CD4-positive, alpha-beta T cell treated with Interleukin-17A for 1 hour (primary cell): ENCODE measurements around the gene KCNC4.

Source experiments
- DNase-seq: peaks from one replicate; pipeline ENCODE4 v3.0.0-alpha.2; 2020

The KCNC4 gene

GRCh38 chr1:110189181-110189580 lies 20.9 kb upstream of the KCNC4 start:
- DNase-seq: no peak

DNA sequence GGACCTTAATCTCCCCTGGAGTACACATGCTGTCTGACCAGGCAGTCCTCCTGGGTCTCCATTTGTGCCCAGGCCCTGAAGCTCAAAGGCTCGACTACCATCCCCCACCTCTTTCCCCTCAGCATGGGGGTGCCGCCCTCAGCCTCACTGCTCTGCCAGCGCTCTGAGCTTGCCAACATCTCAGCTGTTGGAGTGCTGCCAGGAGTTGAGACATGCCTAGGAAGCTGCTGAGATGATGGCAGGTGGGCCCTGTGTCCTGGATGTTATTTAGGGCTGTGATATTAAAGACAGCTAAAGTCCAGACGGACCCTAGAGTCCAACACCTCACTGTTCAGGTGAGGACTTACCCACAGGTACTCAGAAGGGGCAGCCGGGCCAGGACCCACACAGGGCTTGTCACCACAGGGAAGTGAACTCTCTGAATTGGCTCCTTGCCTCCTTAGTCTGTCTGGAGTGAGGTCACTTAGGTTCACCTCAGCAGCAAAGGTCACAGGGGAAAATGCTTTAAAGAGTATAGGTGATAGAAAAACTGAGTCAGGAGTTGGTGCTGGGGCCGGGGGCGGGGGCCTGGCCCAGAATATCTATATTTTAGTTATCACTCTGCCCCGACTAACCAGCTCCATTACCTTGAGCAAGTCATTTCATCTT lies 19.7 kb upstream of the KCNC4 start:
- no peak for DNase-seq

DNA sequence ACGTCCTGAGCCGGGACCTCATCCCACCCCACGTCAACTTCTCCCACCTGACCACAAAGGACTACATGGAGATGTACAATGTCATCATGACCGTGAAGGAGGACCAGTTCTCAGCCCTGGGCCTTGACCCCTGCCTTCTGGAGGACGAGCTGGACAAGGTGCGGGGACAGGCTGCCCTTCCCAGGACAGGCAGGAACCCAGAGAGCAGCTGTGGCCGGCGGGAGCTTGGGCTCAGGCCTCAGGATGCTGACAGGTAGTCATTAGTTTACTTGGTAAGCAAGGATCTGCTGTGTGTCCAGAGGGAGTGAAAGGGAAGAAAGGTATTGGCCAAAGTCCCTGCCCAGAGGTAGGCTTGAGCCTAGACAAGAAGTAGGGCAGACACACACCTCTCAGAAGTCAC lies 17.6 kb upstream of the KCNC4 start:
- DNase-seq: no peak

GRCh38 chr1:110195196-110195595 lies 14.9 kb upstream of the KCNC4 start:
- no peak for DNase-seq

DNA sequence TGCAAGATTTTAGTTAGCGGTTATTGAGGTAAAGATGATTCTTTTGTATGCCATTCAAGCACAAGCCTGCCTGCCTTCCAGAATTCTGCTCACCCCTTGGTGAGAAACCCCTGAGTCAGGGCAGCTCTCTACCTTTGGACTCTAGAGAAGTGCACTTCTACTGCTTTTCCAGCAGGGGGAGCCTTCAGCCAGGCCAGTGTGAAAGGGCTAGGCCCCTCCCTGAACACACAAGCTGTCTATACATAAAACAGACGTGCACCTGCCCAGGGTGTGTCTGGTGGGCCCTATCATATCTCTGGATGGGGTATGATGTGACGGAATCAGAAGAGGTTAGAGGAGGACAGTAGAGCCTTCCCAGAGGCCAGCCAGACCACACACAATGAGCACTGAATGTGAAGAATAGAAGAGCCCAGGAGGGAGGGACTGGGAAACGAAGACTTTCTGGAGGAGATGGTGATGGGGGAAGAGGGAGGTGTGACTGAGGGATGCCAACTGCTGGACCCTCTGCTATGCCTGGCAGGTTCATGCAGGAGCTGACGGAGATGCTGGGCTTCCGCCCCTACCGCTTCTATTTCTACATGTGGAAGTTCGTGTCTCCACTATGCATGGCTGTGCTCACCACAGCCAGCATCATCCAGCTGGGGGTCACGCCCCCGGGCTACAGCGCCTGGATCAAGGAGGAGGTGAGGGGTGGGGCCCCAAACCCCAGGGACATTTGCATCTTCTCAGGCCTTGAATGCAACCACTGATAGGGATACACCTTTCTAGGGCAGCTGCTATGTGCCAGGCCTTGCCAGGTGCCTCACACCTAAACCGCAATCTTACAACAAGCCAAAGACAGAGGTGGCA lies 13.0 kb upstream of the KCNC4 start:
- DNase-seq: peak; percentile 72

DNA sequence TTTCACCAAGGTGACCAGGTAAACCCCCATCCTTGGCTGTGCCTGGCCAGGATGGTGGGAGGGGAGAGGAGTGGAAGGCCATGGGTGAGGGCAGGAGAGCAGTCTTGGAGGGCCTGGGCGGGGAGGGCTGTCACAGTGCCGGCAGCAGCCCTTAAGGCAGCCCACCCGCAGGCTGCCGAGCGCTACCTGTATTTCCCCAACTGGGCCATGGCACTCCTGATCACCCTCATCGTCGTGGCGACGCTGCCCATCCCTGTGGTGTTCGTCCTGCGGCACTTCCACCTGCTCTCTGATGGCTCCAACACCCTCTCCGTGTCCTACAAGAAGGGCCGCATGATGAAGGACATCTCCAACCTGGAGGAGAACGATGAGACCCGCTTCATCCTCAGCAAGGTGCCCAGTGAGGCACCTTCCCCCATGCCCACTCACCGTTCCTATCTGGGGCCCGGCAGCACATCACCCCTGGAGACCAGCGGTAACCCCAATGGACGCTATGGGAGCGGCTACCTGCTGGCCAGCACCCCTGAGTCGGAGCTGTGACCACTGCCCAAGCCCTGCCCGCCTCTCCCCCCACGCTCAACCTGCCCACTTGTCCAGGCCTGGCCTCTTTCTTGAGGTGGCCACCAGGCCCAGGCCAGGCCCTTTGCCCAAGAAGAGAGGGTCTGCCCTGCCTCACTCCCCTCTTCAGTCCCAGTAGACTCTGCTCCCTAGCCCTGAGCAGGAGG lies 12.0 kb upstream of the KCNC4 start:
- no peak for DNase-seq

GRCh38 chr1:110198746-110199145 lies 11.4 kb upstream of the KCNC4 start:
- DNase-seq: no peak

- DNase-seq: no peak
Observed at GRCh38 chr1:110200190-110200589, 9.9 kb upstream of the KCNC4 start.

DNA sequence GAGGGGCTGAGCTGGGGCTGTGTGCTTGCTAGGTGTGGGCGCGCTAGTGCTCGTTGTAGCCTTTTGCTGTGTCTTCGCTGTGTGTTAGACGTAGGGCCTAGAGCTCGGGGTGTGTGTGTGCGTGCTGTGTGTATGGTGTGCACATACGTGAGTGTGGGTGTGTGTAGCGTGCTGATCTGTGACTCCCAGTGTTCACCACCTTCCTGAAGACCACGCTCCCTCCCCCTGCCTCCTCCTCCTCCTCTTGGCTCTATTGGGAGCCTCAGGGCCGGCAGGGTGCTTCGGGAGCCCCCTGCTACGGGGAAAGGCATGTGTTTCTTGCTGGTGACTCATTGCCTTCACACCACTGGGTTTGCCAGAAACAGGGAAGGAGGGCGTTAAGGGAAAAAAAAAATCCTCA lies 9.4 kb upstream of the KCNC4 start:
- no peak for DNase-seq

GRCh38 chr1:110201157-110201825 lies 8.8 kb upstream of the KCNC4 start:
- DNase-seq: no peak

DNA sequence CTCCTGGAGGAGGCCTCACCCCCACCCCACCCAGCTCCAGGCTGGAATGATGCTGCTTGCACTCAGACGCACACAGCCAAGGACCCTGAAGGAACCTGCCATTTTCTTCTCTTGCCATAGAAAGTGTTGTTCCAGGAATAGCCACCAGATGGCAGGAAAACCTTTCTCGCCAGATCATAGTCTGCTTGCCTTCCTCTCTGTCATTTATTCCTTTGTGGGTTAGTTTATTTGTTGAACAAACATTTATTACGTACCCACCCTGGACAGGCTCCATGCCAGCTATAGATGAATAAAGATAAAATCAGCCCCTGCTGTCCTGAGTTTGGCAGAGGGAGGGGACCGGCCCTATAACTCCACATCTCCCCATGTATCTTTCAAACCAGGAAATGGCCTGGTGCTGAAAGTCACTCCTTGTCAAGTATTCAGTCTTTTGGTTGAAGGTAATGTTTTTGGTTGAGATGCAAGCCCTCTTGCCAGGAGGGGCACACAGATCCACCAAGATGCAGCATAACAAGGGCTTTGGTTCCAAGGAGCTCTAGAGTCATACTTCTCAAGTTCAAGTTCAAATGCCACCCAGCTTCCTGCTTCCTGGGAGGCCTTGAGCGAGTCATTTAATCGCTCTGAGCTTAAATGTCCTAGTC lies 7.0 kb upstream of the KCNC4 start:
- DNase-seq: peak; percentile 86

GRCh38 chr1:110205156-110205555 lies 5.0 kb upstream of the KCNC4 start:
- DNase-seq: no peak

GRCh38 chr1:110205591-110206155 lies 4.4 kb upstream of the KCNC4 start:
- no peak for DNase-seq

DNA sequence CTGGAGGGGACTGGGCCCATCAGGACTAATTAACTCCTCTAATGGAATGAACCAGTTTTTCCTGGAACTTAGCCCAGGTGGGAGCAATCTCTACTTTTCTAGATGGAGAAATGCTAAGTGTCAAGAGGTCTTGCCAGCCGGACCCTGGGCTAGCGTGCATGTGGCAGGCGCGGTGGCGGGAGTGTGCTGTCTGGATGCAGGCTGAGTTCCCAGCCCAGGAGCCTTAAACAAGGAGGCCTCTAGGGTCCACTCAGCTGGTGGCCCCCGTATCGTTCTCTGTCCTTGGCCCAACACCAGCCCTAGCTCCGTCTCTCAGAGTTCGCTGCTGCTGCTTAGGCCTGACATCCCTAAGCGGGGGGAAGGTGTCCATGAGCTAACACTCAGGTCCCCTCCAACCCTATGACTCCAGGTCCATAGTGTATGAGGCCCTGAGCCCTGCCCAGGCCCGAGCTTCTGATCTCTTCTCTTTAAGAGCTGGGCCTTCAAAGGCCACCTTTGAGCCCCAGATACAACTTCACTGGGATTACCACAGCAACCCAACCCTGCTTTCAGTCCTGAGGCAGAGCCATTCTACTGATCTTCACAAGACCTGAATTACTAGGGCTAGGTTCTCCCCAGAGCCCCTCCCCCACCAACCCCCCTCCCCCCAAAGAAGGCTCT lies 3.7 kb upstream of the KCNC4 start:
- no peak for DNase-seq

DNA sequence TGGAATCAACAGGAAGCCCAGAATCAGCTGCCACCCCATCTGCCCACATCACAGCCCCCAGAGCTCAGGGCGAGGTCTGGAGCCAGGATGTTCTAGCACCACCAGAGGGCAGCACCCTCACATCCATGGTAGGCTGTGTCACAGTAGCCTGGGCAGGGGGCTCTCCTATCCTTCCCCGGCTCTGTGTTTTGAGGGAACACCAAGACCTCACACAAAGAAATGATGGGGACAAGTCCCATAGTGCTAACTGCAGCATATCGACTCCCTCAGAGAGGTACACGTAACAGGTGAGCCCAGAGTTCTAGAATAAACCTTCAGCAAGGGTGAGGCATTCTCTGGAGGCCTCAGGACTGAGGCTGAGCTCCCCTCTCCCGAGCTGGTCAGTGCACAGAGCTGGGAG lies 2.3 kb upstream of the KCNC4 start:
- DNase-seq: peak; percentile 81

- no peak for DNase-seq
Observed at GRCh38 chr1:110208916-110209645, 1.0 kb upstream of the KCNC4 start.

DNA sequence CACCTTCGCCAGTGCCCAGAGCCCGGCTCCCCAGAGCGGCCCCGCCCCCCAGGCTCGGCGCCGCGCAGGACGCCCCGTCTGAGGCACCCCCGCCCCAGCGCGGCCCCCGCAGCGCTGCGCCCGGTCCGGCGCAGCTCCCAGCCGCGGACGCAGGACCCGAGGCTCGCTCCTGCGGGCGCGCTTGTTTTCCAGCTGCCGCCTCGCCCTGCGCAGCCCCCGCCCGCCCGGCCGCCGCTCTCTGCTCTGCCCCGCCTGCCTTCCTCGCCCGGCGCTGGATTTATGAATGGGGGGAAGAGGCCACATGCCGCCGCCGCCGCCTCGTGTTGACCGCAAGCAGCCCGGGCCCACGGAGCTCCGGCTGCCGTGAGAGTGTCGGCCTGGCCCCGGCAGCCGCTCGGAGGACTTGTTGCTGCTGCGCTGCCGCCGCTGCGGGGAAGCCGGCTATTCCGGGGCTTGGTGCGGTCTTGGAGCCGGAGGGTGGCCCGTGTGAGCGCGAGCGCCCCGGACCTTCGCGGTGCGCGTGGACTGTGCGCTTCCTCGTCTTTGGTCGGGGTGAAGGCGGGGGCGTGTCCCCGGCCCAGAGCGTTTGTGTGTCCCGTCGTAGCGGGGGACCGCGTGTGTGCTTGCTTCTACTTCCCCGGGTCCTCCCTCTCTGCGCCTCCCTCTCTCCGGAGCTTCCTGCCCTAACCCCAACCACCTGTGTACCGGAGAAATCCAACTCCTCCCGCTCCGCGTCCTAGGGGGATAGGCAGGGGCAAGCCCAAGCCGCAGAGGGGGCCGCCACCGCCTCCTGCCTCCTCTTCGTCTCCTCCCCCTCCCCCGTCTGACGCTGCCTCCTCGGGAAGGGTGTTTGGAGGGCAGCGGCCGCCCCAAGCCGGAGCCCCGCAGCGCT lies 736 bp downstream of the KCNC4 start:
- peak; percentile 70 for DNase-seq

DNA sequence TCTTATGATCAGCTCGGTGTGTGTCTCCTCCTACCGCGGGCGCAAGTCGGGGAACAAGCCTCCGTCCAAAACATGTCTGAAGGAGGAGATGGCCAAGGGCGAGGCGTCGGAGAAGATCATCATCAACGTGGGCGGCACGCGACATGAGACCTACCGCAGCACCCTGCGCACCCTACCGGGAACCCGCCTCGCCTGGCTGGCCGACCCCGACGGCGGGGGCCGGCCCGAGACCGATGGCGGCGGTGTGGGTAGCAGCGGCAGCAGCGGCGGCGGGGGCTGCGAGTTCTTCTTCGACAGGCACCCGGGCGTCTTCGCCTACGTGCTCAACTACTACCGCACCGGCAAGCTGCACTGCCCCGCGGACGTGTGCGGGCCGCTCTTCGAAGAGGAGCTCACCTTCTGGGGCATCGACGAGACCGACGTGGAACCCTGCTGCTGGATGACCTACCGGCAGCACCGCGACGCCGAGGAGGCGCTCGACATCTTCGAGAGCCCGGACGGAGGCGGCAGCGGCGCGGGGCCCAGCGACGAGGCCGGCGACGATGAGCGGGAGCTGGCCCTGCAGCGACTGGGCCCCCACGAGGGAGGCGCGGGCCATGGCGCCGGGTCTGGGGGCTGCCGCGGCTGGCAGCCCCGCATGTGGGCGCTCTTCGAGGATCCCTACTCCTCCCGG lies 1.5 kb downstream of the KCNC4 start:
- DNase-seq: no peak
